ENCODE data around the gene ENPEP. TPM values are rescaled to one million over a fixed set of nuclear protein-coding genes. Genes with fewer than 3 reads are reported as not detected.

ENPEP gene
- total RNA-seq, 4 donors from 2014 or later: 3.7 to 6.3 (median 4.2) TPM

- no peaks in the 10 kb centered on the region for H3K36me3 ChIP-seq
- no peaks in the 10 kb centered on the region for H3K27me3 ChIP-seq
- H3K4me1 ChIP-seq: no peaks in the 10 kb centered on the region
- no peak for TF ChIP-seq EP300 (IDR thresholded peaks at IDR 0.05)
- no peak for TF ChIP-seq CTCF (IDR thresholded peaks at IDR 0.05)
- TF ChIP-seq POLR2A (IDR thresholded peaks at IDR 0.05): no peak
- no peak for DNase-seq (ENCODE audit: low spot score in 2 of 2)
- no peak overlapping the region for H3K4me3 ChIP-seq
- WGBS, 2 donors: 17 to 38% methylated on average over 1 of the region's 1 CpG
- no peak overlapping the region for H3K27ac ChIP-seq
- no peaks in the 10 kb centered on the region for H3K9me3 ChIP-seq
These were observed 17.6 kb downstream of the ENPEP start for GRCh38 chr4:110493520-110493919.

- Histone ChIP-seq H3K27ac (no peak overlapping the region), H3K4me3 (no peak overlapping the region), H3K9me3 (no peaks in the 10 kb centered on the region), H3K4me1 (no peaks in the 10 kb centered on the region), H3K36me3 (no peaks in the 10 kb centered on the region), H3K27me3 (no peaks in the 10 kb centered on the region)
- no peak for TF ChIP-seq CTCF (IDR thresholded peaks at IDR 0.05)
- no peak for TF ChIP-seq EP300 (IDR thresholded peaks at IDR 0.05)
- TF ChIP-seq POLR2A (IDR thresholded peaks at IDR 0.05): no peak
- no peak for DNase-seq (ENCODE audit: low spot score in 2 of 2)
- WGBS, 2 donors: 91 to 93% methylated on average over 5 of the region's 5 CpGs
These were observed 22.5 kb downstream of the ENPEP start for GRCh38 chr4:110498420-110498819.

- H3K4me3 ChIP-seq: no peak overlapping the region
- H3K9me3 ChIP-seq: no peaks in the 10 kb centered on the region
- 65 to 69% methylated on average over 4 of the region's 4 CpGs for WGBS, 2 donors
- H3K27ac ChIP-seq: no peak overlapping the region
- H3K4me1 ChIP-seq: peaks cover 0 to 6% (median 0%) of the 10 kb centered on the region in 4 donors
- no peak for TF ChIP-seq CTCF (IDR thresholded peaks at IDR 0.05)
- no peak for TF ChIP-seq EP300 (IDR thresholded peaks at IDR 0.05)
- no peak for TF ChIP-seq POLR2A (IDR thresholded peaks at IDR 0.05)
- no peak for DNase-seq (ENCODE audit: low spot score in 2 of 2)
- H3K36me3 ChIP-seq: no peaks in the 10 kb centered on the region
- H3K27me3 ChIP-seq: no peaks in the 10 kb centered on the region
These were observed 23.2 kb downstream of the ENPEP start for GRCh38 chr4:110499126-110499525.

GRCh38 chr4:110501826-110502225, 25.9 kb downstream of the ENPEP start:
- TF ChIP-seq POLR2A (IDR thresholded peaks at IDR 0.05) (no peak), EP300 (IDR thresholded peaks at IDR 0.05) (no peak), CTCF (IDR thresholded peaks at IDR 0.05) (no peak)
- no peaks in the 10 kb centered on the region for H3K27me3 ChIP-seq

GRCh38 chr4:110503270-110504083, 27.5 kb downstream of the ENPEP start:
- H3K27ac ChIP-seq: peak overlapping the region in 1 of 4 donors; percentile 53
- 15 to 16% methylated on average over 5 of the region's 5 CpGs for WGBS, 2 donors

More at GRCh38 chr4:110501826-110502225, 25.9 kb downstream of the ENPEP start:
- Histone ChIP-seq H3K4me3 (no peak overlapping the region), H3K36me3 (no peaks in the 10 kb centered on the region), H3K4me1 (peaks cover 0 to 8% (median 0%) of the 10 kb centered on the region in 4 donors), H3K27ac (no peak overlapping the region), H3K9me3 (no peaks in the 10 kb centered on the region)
- no peak for DNase-seq (ENCODE audit: low spot score in 2 of 2)

More at GRCh38 chr4:110503270-110504083, 27.5 kb downstream of the ENPEP start:
- Histone ChIP-seq H3K4me1 (peaks cover 0 to 8% (median 0%) of the 10 kb centered on the region in 4 donors), H3K4me3 (no peak overlapping the region), H3K27me3 (no peaks in the 10 kb centered on the region), H3K9me3 (no peaks in the 10 kb centered on the region), H3K36me3 (no peaks in the 10 kb centered on the region)
- TF ChIP-seq EP300 (IDR thresholded peaks at IDR 0.05) (peak in 1 of 2 donors; percentile 6), CTCF (IDR thresholded peaks at IDR 0.05) (no peak), POLR2A (IDR thresholded peaks at IDR 0.05) (no peak)
- no peak for DNase-seq (ENCODE audit: low spot score in 2 of 2)

All from tibial nerve (tissue), 4 donors.